Hepatocyte (in vitro differentiated cells): Measurements from ENCODE around the gene CCIN.
"Not testable (repeated sequence)": the region's sequence is repeated elsewhere in the genome, so short reads cannot be mapped to it uniquely, and the experiment has no call there.

Experiments used
- EZH2 ChIP-seq: fragments of 200-600 bp; sonication (generic); IDR thresholded peaks from 2 replicates; pipeline ENCODE4 v1.6.1; 2016; ENCODE audit warnings: antibody characterized with exemption, mild to moderate bottlenecking, borderline replicate concordance
- EZH2phosphoT487 ChIP-seq: fragments of 200-600 bp; sonication (generic); IDR thresholded peaks from one replicate; pipeline ENCODE4 v1.6.1; 2018; ENCODE audit warnings: antibody characterized with exemption, mild to moderate bottlenecking, low read depth, moderate library complexity; ENCODE audit not compliant: unreplicated experiment, severe bottlenecking
- TF ChIP-seq, protein P1 (sequence below): fragments of 200-600 bp; sonication (generic); IDR thresholded peaks from 2 replicates; pipeline ENCODE4 v1.5.1; 2016; ENCODE audit warnings: antibody characterized with exemption, mild to moderate bottlenecking; ENCODE audit not compliant: poor library complexity

DNA sequence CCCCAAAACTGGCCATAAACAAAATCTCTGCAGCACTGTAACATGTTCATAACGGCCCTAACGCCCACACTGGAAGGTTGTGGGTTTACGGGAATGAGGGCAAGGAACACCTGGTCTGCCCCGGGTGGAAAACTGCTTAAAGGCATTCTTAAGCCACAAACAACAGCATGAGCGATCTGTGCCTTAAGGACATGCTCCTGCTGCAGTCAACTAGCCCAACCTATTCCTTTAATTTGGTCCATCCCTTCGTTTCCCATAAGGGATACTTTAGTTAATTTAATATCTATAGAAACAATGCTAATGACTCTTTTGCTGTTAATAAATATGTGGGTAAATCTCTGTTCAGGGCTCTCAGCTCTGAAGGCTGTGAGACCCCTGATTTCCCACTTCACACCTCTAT, 11.1 kb downstream of the CCIN start:
- TF ChIP-seq EZH2, EZH2phosphoT487: not testable (repeated sequence)
- TF ChIP-seq, protein P1, sequence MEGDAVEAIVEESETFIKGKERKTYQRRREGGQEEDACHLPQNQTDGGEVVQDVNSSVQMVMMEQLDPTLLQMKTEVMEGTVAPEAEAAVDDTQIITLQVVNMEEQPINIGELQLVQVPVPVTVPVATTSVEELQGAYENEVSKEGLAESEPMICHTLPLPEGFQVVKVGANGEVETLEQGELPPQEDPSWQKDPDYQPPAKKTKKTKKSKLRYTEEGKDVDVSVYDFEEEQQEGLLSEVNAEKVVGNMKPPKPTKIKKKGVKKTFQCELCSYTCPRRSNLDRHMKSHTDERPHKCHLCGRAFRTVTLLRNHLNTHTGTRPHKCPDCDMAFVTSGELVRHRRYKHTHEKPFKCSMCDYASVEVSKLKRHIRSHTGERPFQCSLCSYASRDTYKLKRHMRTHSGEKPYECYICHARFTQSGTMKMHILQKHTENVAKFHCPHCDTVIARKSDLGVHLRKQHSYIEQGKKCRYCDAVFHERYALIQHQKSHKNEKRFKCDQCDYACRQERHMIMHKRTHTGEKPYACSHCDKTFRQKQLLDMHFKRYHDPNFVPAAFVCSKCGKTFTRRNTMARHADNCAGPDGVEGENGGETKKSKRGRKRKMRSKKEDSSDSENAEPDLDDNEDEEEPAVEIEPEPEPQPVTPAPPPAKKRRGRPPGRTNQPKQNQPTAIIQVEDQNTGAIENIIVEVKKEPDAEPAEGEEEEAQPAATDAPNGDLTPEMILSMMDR = not testable (repeated sequence)
